Measurements from ENCODE around the gene ZNG1C.
"Not testable (repeated sequence)": the region's sequence is repeated elsewhere in the genome, so short reads cannot be mapped to it uniquely, and the experiment has no call there.

Gene ZNG1C

GRCh38 chr9:68343992-68344391 lies 102.2 kb downstream of the ZNG1C start:
- not testable (repeated sequence) for DNase-seq
